ENCODE data around the gene EPHB6. TPM values are rescaled to one million over a fixed set of nuclear protein-coding genes. Genes with fewer than 3 reads are reported as not detected.

The EPHB6 gene
- total RNA-seq, 2 experiments from 2014 or later, result 0.41 to 0.57 TPM

GRCh38 chr7:142855114-142855743 lies 353 bp downstream of the EPHB6 start:
- DNase-seq (ENCODE audit: low spot score), result no peak
- Histone ChIP-seq H3K4me2 (ENCODE audit: low read length) (peak overlapping the region; percentile 99), H3K9me3 (ENCODE audit: low read length) (no peaks in the 10 kb centered on the region), H3K4me1 (ENCODE audit: insufficient read depth, low read length, poor library complexity, severe bottlenecking) (peaks cover 6% of the 10 kb centered on the region), H3K27ac (ENCODE audit: low read depth, low read length, poor library complexity, severe bottlenecking) (no peak overlapping the region), H3K79me2 (ENCODE audit: insufficient read depth, low read depth, low read length) (no peaks in the 10 kb centered on the region), H3K4me3 (ENCODE audit: low read depth, low read length, poor library complexity, severe bottlenecking) (peak overlapping the region; percentile 73), H2AFZ (ENCODE audit: low read length) (0 out of 2 replicates have a peak overlapping the region, but pooled peaks have one; percentile 92), H4K20me1 (ENCODE audit: insufficient read depth, low read length) (no peaks in the 10 kb centered on the region), H3K36me3 (ENCODE audit: insufficient read depth, low read length) (no peaks in the 10 kb centered on the region), H3K9me2 (ENCODE audit: insufficient read depth, low read length) (no peaks in the 10 kb centered on the region)
- CTCF ChIA-PET (ENCODE audit: unreplicated experiment), result no interaction called here
- BruUV-seq (replicated peaks), result no TSS peak
- intact Hi-C loops (cut with micrococcal nuclease; ENCODE audit: unreplicated experiment), result loop anchor here (2.0 kb wide), 1 partner anchor 360 kb away; no protein-coding TSS in a partner anchor
- TF ChIP-seq EZH2phosphoT487 (IDR thresholded peaks at IDR 0.05; ENCODE audit: borderline replicate concordance, low read depth, low read length) (no peak), CTCF (conservative IDR thresholded peaks at IDR 0.05; ENCODE audit: low read length) (no peak)
- POLR2A ChIA-PET, result no interaction called here

- POLR2A ChIA-PET, result no interaction called here
- Histone ChIP-seq H3K9me3 (ENCODE audit: low read length) (no peaks in the 10 kb centered on the region), H4K20me1 (ENCODE audit: insufficient read depth, low read length) (no peaks in the 10 kb centered on the region), H3K9me2 (ENCODE audit: insufficient read depth, low read length) (no peaks in the 10 kb centered on the region), H3K4me1 (ENCODE audit: insufficient read depth, low read length, poor library complexity, severe bottlenecking) (peaks cover 6% of the 10 kb centered on the region), H2AFZ (ENCODE audit: low read length) (no peak overlapping the region), H3K4me2 (ENCODE audit: low read length) (no peak overlapping the region), H3K4me3 (ENCODE audit: low read depth, low read length, poor library complexity, severe bottlenecking) (no peak overlapping the region), H3K27ac (ENCODE audit: low read depth, low read length, poor library complexity, severe bottlenecking) (no peak overlapping the region), H3K79me2 (ENCODE audit: insufficient read depth, low read depth, low read length) (no peaks in the 10 kb centered on the region), H3K36me3 (ENCODE audit: insufficient read depth, low read length) (no peaks in the 10 kb centered on the region)
- no peak for DNase-seq (ENCODE audit: low spot score)
- BruUV-seq (replicated peaks), result no TSS peak
- intact Hi-C loops (cut with micrococcal nuclease; ENCODE audit: unreplicated experiment), result loop anchor here (2.0 kb wide), 1 partner anchor 359 kb away; no protein-coding TSS in a partner anchor
- TF ChIP-seq EZH2phosphoT487 (IDR thresholded peaks at IDR 0.05; ENCODE audit: borderline replicate concordance, low read depth, low read length) (no peak), CTCF (conservative IDR thresholded peaks at IDR 0.05; ENCODE audit: low read length) (no peak)
- CTCF ChIA-PET (ENCODE audit: unreplicated experiment), result interaction anchor here (0.7 kb wide), 1 partner anchor 45 kb away, joined by 4 read pairs; no protein-coding TSS in a partner anchor
Measured at GRCh38 chr7:142855756-142856564, 1.1 kb downstream of the EPHB6 start.

Measured in OCI-LY7 (cell line).